A549 (cell line): ENCODE measurements around the gene MYO1D. TPM values are rescaled to one million over a fixed set of nuclear protein-coding genes. Genes with fewer than 3 reads are reported as not detected.

ENCODE experiments used
- ATAC-seq, 2 experiments: fragments of 200-7000 bp in 1 of 2; fragments of >200 bp in 1 of 2; cut with Nextera tagmentation in 1 of 2; cut with Tn5 transposase in 1 of 2; 3 replicates each; pipeline versions ENCODE4 v1.8.0 to v1.9.1; 2018 to 2020; ENCODE audit warnings: mild to moderate bottlenecking in 1 of 2, moderate library complexity in 1 of 2
- CTCF ChIA-PET: fragments of 300-600 bp; sonication (Branson Sonifier 250); formaldehyde crosslinking; extraction: SDS; loops from one replicate; lab custom pipeline; 2021; ENCODE audit warnings: antibody characterized with exemption, inconsistent platforms; lab: Yijun Ruan, JAX
- POLR2A ChIA-PET: fragments of 350-600 bp; formaldehyde crosslinking; extraction: SDS; loops from one replicate; lab custom pipeline; 2021; ENCODE audit warnings: antibody characterized with exemption, inconsistent platforms; lab: Yijun Ruan, JAX
- DNase-seq, 2 experiments: peaks; one replicate each; pipeline versions ENCODE4 v3.0.0 to v3.0.0-alpha.2; 2011 to 2016; ENCODE audit warnings: low read depth in 1 of 2, low spot score in 1 of 2
- FAIRE-seq: peaks from 2 replicates; lab custom pipeline; 2011; peaks lifted over from hg19 to GRCh38; lab: Jason Lieb, UNC
- H3K27ac ChIP-seq, 2 experiments: fragments of >200 bp; sonication (Bioruptor Twin); formaldehyde crosslinking; 3 replicates each; pipeline ENCODE4 v1.5.1; 2016 to 2017
- H3K4me1 ChIP-seq: fragments of >200 bp; sonication (Bioruptor Twin); formaldehyde crosslinking; 3 replicates; pipeline ENCODE4 v1.6.1; 2016
- H3K4me2 ChIP-seq: fragments of >200 bp; sonication (Bioruptor Twin); formaldehyde crosslinking; 3 replicates; pipeline ENCODE4 v1.6.1; 2016
- H3K4me3 ChIP-seq: fragments of >200 bp; sonication (Bioruptor Twin); formaldehyde crosslinking; 3 replicates; pipeline ENCODE4 v1.5.1; 2016
- H3K9me3 ChIP-seq: fragments of >200 bp; sonication (Bioruptor Twin); formaldehyde crosslinking; 3 replicates; pipeline ENCODE4 v1.6.1; 2016
- BHLHE40 ChIP-seq: IDR thresholded peaks from 2 replicates; pipeline ENCODE4 v1.6.1; 2012; ENCODE audit warnings: low read depth, low read length, inconsistent platforms
- E2F6 ChIP-seq: IDR thresholded peaks from 2 replicates; pipeline ENCODE4 v1.6.1; 2012; ENCODE audit warnings: low read depth, borderline replicate concordance
- EHMT2 ChIP-seq: fragments of 200-600 bp; sonication (generic); IDR thresholded peaks from 2 replicates; pipeline ENCODE4 v1.6.1; 2016; ENCODE audit warnings: antibody characterized with exemption, low read depth, mild to moderate bottlenecking, moderate library complexity
- EP300 ChIP-seq, 2 experiments: fragments of >200 bp; sonication (Bioruptor Twin); formaldehyde crosslinking; IDR thresholded peaks; 2 replicates in 1 of 2; 3 replicates in 1 of 2; pipeline ENCODE4 v1.6.1; 2016 to 2017
- FOSL2 ChIP-seq, 2 experiments: fragments of 450-650 bp in 1 of 2; fragments of >200 bp in 1 of 2; sonication (Bioruptor Twin) in 1 of 2; formaldehyde crosslinking; IDR thresholded peaks; 2 replicates each; pipeline versions ENCODE4 v1.5.0 to v1.6.1; 2016 to 2020; ENCODE audit warnings: mild to moderate bottlenecking in 1 of 2, moderate library complexity in 1 of 2
- HES2 ChIP-seq: fragments of >200 bp; sonication (Bioruptor Twin); formaldehyde crosslinking; IDR thresholded peaks from 2 replicates; pipeline ENCODE4 v1.6.1; 2016
- MAFK ChIP-seq: fragments of 450-650 bp; IDR thresholded peaks from 2 replicates; pipeline ENCODE4 v1.6.1; 2014; ENCODE audit not compliant: partially characterized antibody
- MAZ ChIP-seq: fragments of 150-350 bp; IDR thresholded peaks from 2 replicates; pipeline ENCODE4 v1.6.1; 2014; ENCODE audit warnings: antibody characterized with exemption, low read depth, low read length, borderline replicate concordance
- MYC ChIP-seq: IDR thresholded peaks from 2 replicates; pipeline ENCODE4 v1.6.1; 2012; ENCODE audit warnings: mild to moderate bottlenecking, inconsistent platforms, low read length, improper control_type of control experiment, borderline replicate concordance
- NPAS2 ChIP-seq: fragments of 250-450 bp; sonication (Bioruptor Pico); IDR thresholded peaks from 2 replicates; pipeline ENCODE4 v1.8.0; 2022; ENCODE audit warnings: mild to moderate bottlenecking, moderate library complexity, borderline replicate concordance
- PBX3 ChIP-seq: IDR thresholded peaks from 2 replicates; pipeline ENCODE4 v1.6.1; 2012
- POLR2AphosphoS2 ChIP-seq: conservative IDR thresholded peaks from 2 replicates; pipeline ENCODE4 v1.6.1; 2012; ENCODE audit warnings: low read length, improper control_type of control experiment, inconsistent platforms
- RAD21 ChIP-seq, 2 experiments: fragments of >200 bp in 1 of 2; sonication (Bioruptor Twin) in 1 of 2; formaldehyde crosslinking in 1 of 2; IDR thresholded peaks in 1 of 2; conservative IDR thresholded peaks in 1 of 2; 2 replicates in 1 of 2; 3 replicates in 1 of 2; pipeline ENCODE4 v1.6.1; 2012 to 2018; ENCODE audit warnings: inconsistent platforms in 1 of 2
- WGBS: methylation state at CpG from one replicate; pipeline ENCODE4 v1.1.6; 2017; ENCODE audit errors: missing lambda C conversion rate; 5-methylcytosine and 5-hydroxymethylcytosine counted together
- polyA plus RNA-seq, 4 experiments: library from polyadenylated mRNA; depleted of rRNA in 3 of 4; stranded (reverse); fragments of >200 nt; fragmentation: RNase III in 1 of 4; extraction: RNeasy Plus Mini Kit Qiagen cat#74134 plus additional on column Dnase treatment in 1 of 4; gene quantifications; 2 replicates in 3 of 4; 3 replicates in 1 of 4; pipeline ENCODE4 v1.2.3, GENCODE V29; 2011 to 2017

Gene MYO1D
- polyA plus RNA-seq, 2 of the 4 experiments (the other 2 are of a cell fraction): 2.8 to 4.2 TPM

DNA sequence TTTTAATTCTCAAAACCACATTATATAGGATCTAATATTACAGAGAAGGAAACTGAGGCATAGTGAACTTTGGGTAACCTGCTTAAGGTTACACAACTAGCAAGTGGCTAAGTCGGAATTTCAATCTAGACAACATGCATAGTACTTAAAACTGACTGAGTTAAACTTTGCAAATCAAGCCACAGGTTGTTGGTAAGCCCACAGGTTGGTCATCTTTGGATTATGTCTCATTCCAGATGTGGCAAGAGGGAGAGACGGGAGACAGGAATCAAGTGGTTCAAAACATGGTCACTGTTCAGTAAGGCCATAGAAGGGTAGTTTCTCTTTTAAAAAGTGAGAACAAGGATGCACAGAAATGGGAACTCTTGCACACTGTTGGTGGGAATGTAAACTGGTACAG is 57.1 kb downstream of the MYO1D start:
- WGBS: 73% methylated on average over 2 of the region's 2 CpGs
- CTCF ChIA-PET: interaction anchor here (1.1 to 1.5 kb wide), 2 partner anchors 10 to 37 kb away, joined by 3 read pairs; no protein-coding TSS in a partner anchor
- no peak for FAIRE-seq
- TF ChIP-seq BHLHE40 (no peak), MYC (no peak)
- TF ChIP-seq, all 56 proteins: peak for 0
- Histone ChIP-seq H3K4me1 (no peaks in the 10 kb centered on the region), H3K27ac (no peak overlapping the region), H3K9me3 (no peaks in the 10 kb centered on the region), H3K4me3 (no peak overlapping the region), H3K4me2 (no peak overlapping the region)
- no peak for ATAC-seq
- DNase-seq: no peak
- POLR2A ChIA-PET: no interaction called here

DNA sequence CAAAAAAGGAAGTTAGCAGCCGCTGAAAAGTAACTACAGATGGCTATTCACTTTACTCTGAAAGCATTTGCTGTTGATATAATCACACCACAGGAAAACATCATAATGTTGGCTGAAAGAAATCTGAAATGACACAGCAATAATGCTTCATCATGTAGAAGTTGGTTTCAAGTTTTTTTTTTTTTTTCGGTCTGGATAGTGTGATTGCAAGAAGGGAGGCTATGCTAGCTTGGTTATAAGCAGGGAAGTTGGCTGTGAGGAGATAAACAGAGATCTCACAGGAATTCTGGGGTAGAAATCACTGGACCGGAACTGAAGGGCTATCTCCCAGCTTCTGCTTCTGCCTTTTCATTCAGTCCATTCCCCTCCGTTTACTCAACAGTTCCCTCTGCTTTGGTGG is 57.9 kb downstream of the MYO1D start:
- Histone ChIP-seq H3K9me3 (no peaks in the 10 kb centered on the region), H3K4me2 (no peak overlapping the region), H3K27ac (no peak overlapping the region), H3K4me1 (no peaks in the 10 kb centered on the region), H3K4me3 (no peak overlapping the region)
- DNase-seq (no peak), ATAC-seq (no peak), FAIRE-seq (no peak)
- 74% methylated on average over 4 of the region's 4 CpGs for WGBS
- CTCF ChIA-PET: interaction anchor here (1.5 kb wide), 1 partner anchor 36 kb away, joined by 3 read pairs; no protein-coding TSS in a partner anchor
- TF ChIP-seq E2F6 (no peak), EHMT2 (no peak), HES2 (no peak), POLR2AphosphoS2 (no peak), EP300 (IDR thresholded peaks at IDR 0.05) (no peak)
- POLR2A ChIA-PET: no interaction called here

DNA sequence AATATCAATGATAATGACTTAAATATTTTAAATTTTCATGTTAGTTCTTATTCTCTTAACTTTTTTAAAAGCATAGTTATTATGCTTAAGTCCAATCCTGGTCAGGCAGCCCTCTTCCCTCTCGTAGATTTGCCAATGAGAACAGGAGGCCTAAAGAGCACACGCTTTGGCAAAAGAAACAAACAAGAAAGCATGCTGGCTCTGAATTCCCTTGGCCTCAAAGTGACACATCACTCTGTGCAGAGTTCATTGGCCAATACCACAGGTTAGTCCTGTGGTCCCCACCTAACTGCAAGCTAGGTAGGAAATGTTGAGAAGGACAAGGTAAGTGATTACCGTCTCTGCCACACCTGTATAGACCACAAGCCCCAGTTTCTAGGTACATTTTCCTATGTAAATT is 61.5 kb downstream of the MYO1D start:
- no peaks in the 10 kb centered on the region for H3K4me1 ChIP-seq
- H3K4me3 ChIP-seq: no peak overlapping the region
- 85% methylated on average over 3 of the region's 3 CpGs for WGBS
- ChIA-PET CTCF (no interaction called here), POLR2A (no interaction called here)
- H3K9me3 ChIP-seq: no peaks in the 10 kb centered on the region
- DNase-seq (no peak), ATAC-seq (no peak), FAIRE-seq (no peak)
- H3K4me2 ChIP-seq: no peak overlapping the region
- TF ChIP-seq MAZ (no peak), MAFK (no peak), E2F6 (no peak)
- no peak overlapping the region for H3K27ac ChIP-seq

GRCh38 chr17:32814836-32815235 is 62.1 kb downstream of the MYO1D start:
- no peak for ATAC-seq
- no peak for FAIRE-seq
- ChIA-PET POLR2A (no interaction called here), CTCF (no interaction called here)
- TF ChIP-seq MYC (no peak), NPAS2 (CRISPR knock-in tag) (no peak), PBX3 (no peak)
- H3K4me1 ChIP-seq: no peaks in the 10 kb centered on the region
- H3K27ac ChIP-seq: no peak overlapping the region
- 91% methylated on average over 7 of the region's 7 CpGs for WGBS
- DNase-seq: no peak
- no peak overlapping the region for H3K4me3 ChIP-seq
- H3K4me2 ChIP-seq: no peak overlapping the region
- H3K9me3 ChIP-seq: no peaks in the 10 kb centered on the region

DNA sequence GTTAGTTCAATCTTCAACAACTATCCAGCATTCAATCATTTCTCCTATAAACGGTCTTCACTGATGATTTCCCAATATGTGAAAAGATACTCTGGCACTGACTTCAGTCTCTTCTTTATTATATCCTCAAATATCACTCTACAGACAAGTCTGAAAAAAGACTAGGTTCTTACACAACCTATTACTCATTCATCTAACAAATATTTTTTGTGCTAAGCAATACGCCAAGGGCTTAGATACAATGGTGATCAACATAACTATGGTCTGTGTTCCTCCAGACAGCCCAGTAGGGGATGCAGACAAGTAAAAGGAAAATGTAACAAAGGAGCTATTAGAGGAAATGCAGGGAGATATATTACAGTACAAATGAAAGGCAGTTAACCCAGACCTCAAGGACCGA is 63.9 kb downstream of the MYO1D start:
- Histone ChIP-seq H3K27ac (no peak overlapping the region), H3K4me3 (no peak overlapping the region), H3K4me1 (no peaks in the 10 kb centered on the region), H3K4me2 (no peak overlapping the region), H3K9me3 (no peaks in the 10 kb centered on the region)
- no peak for DNase-seq
- peak in 1 of 2 experiments; percentile 46; a peak in 2 of 6 replicates for ATAC-seq
- ChIA-PET POLR2A (no interaction called here), CTCF (interaction anchor here (0.6 to 2.1 kb wide), 2 partner anchors 12 to 64 kb away, joined by 3 to 6 read pairs; partner anchors contain the start of gene MYO1D)
- FAIRE-seq: no peak
- WGBS: 47% methylated on average over 3 of the region's 3 CpGs
- TF ChIP-seq FOSL2 (IDR thresholded peaks at IDR 0.05): no peak
- TF ChIP-seq FOSL2 (CRISPR knock-in tag; IDR thresholded peaks at IDR 0.05): 0 out of 2 replicates have a peak, but pooled peaks have one; percentile 11
- no peak for TF ChIP-seq RAD21 (conservative IDR thresholded peaks at IDR 0.05 in 1 of 2, IDR thresholded peaks at IDR 0.05 in 1 of 2)
